GM19395 (cell line): ENCODE results near the gene CSTF3.
A peak's percentile ranks its signal among the peaks of the same experiment; 100 is the strongest.
"Not testable (repeated sequence)": the region's sequence is repeated elsewhere in the genome, so short reads cannot be mapped to it uniquely, and the experiment has no call there.

Source experiments
- ATAC-seq: cut with Tn5 transposase; IDR thresholded peaks from one replicate; pipeline ENCODE4 v1.9.1; 2021; ENCODE audit warnings: mild to moderate bottlenecking, moderate library complexity; ENCODE audit not compliant: unreplicated experiment

The CSTF3 gene

GRCh38 chr11:33094157-33094556, 67.1 kb downstream of the CSTF3 start:
- no peak for ATAC-seq

DNA sequence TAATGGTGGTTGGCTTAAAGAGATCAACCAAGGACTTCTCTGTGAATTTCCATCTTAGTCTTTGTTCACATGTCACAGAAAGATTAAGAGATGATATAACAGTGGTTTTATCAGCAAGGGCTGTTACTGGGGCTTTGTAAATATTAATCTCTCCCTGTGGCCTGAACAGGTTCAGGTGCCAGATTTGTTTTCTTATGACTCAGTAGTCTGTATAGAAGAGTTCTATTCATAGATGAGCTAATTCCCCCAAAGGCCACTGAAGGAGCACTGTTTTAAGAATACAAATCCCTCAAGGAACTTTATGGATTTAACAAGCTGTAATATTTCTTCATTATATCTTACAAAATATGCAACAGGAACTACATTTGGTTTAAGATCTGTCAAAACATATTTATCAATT, 71.5 kb downstream of the CSTF3 start:
- no peak for ATAC-seq

DNA sequence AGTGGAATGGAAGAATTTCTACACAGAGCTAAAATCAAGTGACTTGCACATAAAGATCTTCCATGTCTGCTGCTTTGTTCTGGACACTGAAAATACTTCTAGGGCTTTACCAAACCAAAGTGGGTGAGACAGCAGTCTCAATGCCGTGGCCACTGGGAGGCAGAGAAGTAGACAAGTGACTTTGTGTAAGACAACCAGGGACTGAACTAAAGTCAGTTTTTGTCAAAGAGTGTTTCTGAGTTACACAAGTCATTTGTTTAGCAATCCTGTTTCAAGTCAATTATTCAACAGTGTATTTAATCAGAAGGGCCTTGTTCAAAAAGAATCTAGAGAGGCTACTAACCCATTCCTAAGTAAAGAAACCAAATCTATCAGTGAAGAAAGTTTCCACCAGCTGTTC, 75.3 kb downstream of the CSTF3 start:
- no peak for ATAC-seq

DNA sequence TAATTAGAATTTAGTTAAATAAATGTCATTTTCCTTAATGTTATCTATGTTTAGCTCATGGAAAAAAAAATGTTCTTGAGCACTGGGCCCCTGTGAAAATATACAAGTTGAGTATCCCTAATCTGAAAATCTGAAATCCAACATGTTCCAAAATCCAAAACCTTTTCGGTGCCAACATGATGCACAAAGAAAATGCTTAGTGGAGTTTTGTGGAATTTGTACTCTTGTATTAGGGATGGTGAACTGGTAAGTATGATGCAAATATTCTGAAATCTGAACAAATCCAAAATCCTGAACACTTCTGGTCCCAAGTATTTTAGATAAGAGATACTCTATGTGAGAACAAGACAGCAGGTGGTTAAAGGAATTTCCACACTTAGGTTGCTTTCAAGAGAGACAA, 77.4 kb downstream of the CSTF3 start:
- ATAC-seq: no peak

DNA sequence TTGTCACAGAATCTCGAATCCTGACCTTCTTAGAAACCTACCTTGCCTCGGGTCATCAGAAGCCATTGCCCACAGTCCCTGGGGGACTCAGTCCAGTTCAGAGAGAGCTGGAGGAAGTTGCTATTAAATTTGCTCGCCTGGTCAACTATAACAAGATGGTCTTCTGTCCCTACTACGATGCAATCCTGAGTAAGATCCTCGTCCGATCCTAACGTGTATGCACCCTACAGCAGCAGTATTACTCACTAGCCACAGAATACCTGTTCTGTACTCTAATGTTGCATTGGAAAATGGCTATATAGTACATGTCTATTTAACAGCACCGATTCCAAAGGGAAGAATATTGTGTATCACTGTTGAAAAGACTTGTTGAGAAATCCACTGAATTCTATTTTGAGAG, 88.8 kb downstream of the CSTF3 start:
- ATAC-seq: no peak

DNA sequence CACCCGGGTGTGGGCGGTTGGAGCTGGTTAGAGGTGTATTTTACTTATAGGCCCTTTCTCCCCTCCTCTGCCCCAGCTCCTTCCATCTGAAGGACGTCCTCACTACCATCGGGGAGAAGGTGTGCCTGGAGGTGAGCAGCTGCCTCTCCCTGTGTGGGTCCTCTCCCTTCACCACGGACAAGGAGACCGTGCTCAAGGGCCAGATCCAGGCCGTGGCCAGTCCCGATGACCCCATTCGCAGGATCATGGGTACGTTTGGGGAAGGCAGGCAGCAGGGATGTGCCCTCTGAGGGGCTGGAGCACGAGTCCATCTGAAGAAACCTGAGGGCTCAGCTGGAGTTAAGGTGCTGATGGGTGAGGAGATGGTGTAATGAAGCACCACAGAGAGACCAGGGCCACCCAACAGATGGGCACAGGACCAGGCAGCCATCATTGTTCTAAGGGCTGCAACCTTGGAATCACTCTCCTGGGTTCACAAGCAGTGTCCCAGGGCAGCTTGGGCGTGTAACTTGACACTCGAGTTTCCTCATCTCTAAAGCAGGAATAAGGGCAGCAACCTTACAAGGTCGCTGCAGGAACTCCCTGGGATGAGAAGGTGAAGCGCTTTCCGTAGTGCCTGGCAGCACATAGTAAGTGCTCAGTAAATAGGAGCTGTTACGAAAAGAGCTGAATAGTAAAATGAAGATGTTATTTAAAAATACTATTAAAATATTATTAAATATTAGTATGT, 92.5 kb downstream of the CSTF3 start:
- no peak for ATAC-seq

GRCh38 chr11:33067294-33067693, 94.0 kb downstream of the CSTF3 start:
- no peak for ATAC-seq

DNA sequence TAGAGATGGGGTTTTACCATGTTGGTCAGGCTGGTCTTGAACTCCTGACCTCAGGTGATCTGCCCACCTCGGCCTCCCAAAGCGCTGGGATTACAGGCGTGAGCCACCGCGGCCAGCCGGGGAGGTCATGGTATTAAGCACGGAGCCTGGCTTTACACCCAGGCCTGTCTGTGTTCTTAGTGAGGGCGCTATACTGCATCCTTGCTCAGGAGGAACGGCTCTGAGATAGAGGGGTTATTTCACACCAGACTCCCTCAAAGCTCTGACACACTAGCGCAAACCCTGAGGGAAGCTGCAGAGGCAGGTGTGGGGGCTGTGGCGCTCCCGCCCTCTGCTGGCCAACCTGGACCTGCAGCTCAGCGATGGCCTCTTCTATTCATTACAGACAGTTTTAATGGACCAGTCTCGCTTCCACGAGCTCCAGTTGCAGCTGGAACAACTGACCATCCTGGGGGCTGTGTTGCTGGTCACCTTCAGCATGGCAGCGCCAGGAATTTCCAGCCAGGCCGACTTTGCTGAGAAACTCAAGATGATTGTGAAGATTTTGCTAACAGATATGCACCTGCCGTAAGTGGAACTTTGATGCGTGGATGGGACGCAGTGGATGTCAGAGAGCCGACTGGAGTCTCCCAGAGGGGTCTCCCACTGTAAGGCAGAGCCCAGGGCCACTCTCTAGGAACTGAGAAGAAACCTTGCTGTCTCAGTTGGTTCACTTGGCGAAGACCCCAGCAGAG, 95.7 kb downstream of the CSTF3 start:
- peak; percentile 58 for ATAC-seq

DNA sequence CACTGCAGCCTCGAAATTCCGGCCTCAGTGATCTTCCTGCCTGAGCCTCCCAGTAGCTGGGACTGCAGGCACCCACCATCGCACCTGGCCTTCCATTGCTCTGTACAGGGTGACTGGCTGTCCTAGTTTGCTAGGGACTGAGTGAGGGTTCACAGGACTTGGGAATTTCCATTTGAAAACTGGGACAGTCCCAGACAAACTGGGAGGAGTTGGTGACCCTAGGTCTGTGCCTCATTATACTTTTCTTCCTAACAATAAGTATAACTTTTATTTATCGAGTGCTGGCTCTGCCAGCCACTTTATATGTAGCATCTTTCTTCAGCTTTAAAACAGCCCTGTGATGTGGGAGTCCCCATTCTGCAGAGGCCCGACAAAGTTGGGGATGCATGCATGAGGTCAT, 96.4 kb downstream of the CSTF3 start:
- ATAC-seq: no peak

DNA sequence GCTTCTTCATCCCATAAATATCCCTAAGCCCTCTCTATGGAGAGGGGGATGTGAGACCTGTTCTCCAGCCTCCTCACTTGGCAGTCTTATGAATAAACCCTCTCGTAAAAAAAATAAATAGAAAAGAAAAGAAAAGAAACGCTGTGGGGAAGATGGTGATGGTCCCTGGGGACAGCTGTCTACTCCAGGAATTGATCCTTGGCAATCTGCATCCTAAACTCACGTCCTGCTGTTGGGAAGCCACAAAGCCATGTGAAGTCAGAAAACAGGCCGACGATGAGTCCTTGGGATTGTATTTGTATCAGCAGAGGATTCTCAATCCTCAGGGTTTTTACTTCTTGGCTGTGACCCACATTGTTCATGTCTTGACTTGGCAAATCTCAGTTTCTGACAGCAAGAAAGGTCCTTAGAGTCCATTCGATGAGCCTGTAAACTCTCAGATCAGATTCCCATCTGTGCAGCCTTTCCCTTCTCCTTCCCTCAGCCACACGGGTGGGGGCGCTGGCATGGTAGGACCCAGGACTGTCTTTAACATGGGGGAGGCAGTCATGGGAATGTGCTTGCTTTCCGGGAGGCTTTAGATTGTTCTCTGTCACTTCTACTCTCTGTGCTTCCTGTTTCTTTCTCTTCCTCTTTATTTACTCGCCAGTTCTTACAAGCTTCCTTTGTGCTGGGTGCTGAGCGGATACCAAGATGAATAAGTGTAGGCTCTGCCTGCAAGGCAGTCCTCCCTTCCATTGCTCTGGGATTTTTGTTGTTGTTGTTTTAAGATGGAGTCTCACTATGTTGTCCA, 97.1 kb downstream of the CSTF3 start:
- no peak for ATAC-seq

- ATAC-seq: peak; percentile 52
Observed at GRCh38 chr11:33063326-33063881, 97.9 kb downstream of the CSTF3 start.

DNA sequence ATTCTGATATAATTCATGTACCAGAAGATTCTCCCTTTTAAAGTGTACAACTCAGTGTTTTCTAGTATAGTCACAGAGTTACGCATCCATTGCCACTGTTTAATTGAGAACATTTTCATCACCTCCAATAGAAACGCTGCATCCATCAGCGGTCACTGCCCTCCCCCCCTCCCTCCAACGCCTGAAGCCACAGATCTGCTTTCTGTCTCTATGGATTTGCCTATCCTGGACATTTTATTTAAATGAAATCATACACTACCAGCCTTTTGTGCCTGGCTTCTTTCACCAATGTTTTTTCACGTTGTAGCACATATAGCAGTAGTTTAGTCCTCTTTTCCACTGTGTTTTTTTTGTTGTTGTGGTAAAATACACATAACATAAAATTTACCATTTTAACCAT, 99.1 kb downstream of the CSTF3 start:
- ATAC-seq: no peak

GRCh38 chr11:33060271-33060670, 101.0 kb downstream of the CSTF3 start:
- no peak for ATAC-seq

GRCh38 chr11:33059331-33060007, 101.8 kb downstream of the CSTF3 start:
- ATAC-seq: no peak

DNA sequence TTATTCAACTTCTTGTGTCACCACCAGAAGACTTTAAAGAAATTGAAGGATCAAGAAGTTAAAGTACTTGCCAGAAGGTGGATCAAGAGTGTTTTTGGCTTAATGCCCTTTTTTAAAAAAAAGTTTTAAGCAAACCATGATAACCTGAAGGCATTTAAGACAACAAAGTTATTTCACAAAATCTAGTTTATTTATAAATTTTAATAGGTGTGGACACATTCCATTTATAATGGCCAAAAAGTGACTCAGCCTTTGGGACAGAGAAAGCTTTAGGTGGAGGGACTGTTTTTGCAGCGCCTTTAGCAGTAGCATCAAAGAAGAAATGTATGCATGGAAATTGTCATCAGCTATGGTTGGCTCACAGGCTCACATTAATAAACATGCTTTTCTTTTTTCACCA, 104.0 kb downstream of the CSTF3 start:
- ATAC-seq: no peak

DNA sequence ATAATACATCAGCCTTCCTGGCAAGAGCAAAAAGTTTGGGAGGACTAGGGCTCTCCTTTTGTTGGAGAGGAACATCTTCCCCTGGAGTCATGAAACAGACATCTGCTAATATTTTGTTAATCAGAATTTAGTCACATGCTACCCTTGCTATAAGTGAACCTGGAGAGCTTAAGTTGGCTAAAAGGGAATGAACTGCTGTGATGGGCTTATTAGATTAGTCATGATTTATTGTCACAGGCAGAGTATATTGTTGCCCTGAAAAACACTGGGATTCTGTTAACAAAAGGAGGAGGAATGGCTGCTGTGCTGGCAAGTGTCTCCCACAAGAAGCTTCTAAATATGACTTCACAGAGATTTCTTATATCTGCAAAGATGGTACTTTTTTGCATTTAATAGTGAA, 105.9 kb downstream of the CSTF3 start:
- ATAC-seq: no peak

DNA sequence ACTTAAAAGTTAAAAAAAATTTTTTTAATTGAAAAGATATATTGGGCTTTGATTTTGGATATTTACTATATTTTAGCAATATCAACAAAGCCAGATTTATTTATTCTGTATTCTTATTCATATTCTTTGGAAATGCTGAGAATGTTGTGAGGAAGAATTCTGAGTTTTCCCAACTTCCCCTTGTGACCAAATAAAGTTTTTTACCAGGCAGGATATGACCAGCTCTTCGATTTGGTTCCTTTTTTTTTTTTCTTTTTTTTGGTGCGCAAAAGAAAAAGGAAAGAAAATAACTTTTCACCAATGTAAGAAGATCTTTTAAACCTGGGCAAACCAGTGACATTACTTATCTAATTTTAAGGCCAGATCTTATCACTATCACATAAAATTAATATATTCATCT, 109.0 kb downstream of the CSTF3 start:
- ATAC-seq: no peak

DNA sequence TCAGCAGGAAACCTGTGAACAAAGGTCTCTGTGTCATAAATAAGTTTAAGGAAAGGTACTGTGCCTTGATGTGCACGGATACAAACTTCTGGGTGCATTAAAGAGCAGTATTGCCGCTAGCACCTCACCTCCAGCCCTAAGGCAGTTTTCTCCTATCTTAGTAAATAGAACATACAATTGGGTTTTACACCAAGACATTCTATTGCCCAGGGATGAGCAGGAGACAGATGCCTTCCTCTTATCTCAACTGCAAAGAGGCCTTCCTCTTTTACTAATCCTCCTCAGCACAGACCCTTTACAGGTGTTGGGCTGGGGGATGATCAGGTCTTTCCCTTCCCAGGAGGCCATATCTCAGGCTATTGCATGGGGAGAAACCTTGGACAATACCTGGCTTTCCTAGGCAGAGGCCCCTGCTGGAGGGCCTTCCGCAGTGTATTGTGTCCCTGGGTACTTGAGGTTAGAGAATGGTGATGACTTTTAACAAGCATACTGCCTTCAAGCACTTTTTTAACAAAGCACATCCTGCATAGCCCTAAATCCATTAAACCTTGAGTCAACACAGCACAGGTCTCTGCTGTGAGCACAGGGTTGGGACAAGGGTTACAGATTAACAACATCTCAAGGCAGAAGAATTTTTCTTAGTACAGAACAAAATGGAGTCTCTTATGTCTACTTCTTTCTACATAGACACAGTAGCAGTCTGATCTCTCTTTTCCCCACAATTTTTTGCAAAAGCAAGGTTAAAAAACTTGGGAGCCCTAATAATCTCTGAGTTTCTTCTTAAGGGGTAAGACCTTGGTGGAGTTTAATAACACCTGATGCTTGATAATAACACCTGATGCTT, 111.5 kb downstream of the CSTF3 start:
- not testable (repeated sequence) for ATAC-seq

- not testable (repeated sequence) for ATAC-seq
Observed at GRCh38 chr11:33048701-33049100, 112.6 kb downstream of the CSTF3 start.
